HS-27A (cell line): ENCODE results near the gene TMEM247.

ENCODE experiments used
- DNase-seq: peaks from one replicate; pipeline ENCODE4 v3.0.0-alpha.2; 2012; ENCODE audit warnings: low read depth, missing footprints

The TMEM247 gene

GRCh38 chr2:46479265-46479664, at the start of gene TMEM247:
TSS of gene TMEM247 (plus strand) at chr2:46479565.
- DNase-seq = no peak

GRCh38 chr2:46430413-46430812, 49.0 kb upstream of the TMEM247 start:
- DNase-seq = no peak

- no peak for DNase-seq
Observed at GRCh38 chr2:46430992-46431391, 48.4 kb upstream of the TMEM247 start.

- DNase-seq = no peak
Observed at GRCh38 chr2:46431481-46432235, 47.7 kb upstream of the TMEM247 start.

GRCh38 chr2:46434851-46435273, 44.5 kb upstream of the TMEM247 start:
- DNase-seq = no peak

- no peak for DNase-seq
Observed at GRCh38 chr2:46435353-46435752, 44.0 kb upstream of the TMEM247 start.

GRCh38 chr2:46435796-46436360, 43.5 kb upstream of the TMEM247 start:
- no peak for DNase-seq

GRCh38 chr2:46436800-46437199, 42.6 kb upstream of the TMEM247 start:
- no peak for DNase-seq

- no peak for DNase-seq
Observed at GRCh38 chr2:46438102-46438501, 41.3 kb upstream of the TMEM247 start.

- DNase-seq = no peak
Observed at GRCh38 chr2:46438794-46439193, 40.6 kb upstream of the TMEM247 start.

GRCh38 chr2:46439582-46439981, 39.8 kb upstream of the TMEM247 start:
- DNase-seq = no peak

- no peak for DNase-seq
Observed at GRCh38 chr2:46441838-46442712, 37.3 kb upstream of the TMEM247 start.

GRCh38 chr2:46444732-46445131, 34.6 kb upstream of the TMEM247 start:
- DNase-seq = no peak

GRCh38 chr2:46445556-46445955, 33.8 kb upstream of the TMEM247 start:
- no peak for DNase-seq

GRCh38 chr2:46446871-46447568, 32.3 kb upstream of the TMEM247 start:
- DNase-seq = no peak

GRCh38 chr2:46447649-46448048, 31.7 kb upstream of the TMEM247 start:
- no peak for DNase-seq

- no peak for DNase-seq
Observed at GRCh38 chr2:46448111-46448510, 31.3 kb upstream of the TMEM247 start.

GRCh38 chr2:46448641-46449040, 30.7 kb upstream of the TMEM247 start:
- no peak for DNase-seq

GRCh38 chr2:46449700-46450099, 29.7 kb upstream of the TMEM247 start:
- DNase-seq = no peak

- DNase-seq = no peak
Observed at GRCh38 chr2:46451131-46451711, 28.1 kb upstream of the TMEM247 start.

GRCh38 chr2:46456789-46457188, 22.6 kb upstream of the TMEM247 start:
- no peak for DNase-seq
